Neural crest cell (in vitro differentiated cells): Measurements from ENCODE around the gene CRACR2B. TPM values are rescaled to one million over a fixed set of nuclear protein-coding genes. Genes with fewer than 3 reads are reported as not detected.
A peak's percentile ranks its signal among the peaks of the same experiment; 100 is the strongest.

ENCODE experiments used
- DNase-seq: peaks from one replicate; pipeline ENCODE4 v3.0.0; 2021; ENCODE audit warnings: low read depth, mixed read lengths, low spot score
- H3K27ac Mint-ChIP-seq: one replicate; pipeline ENCODE4 v1.8.0; 2021; ENCODE audit warnings: mild to moderate bottlenecking, mixed read lengths; ENCODE audit not compliant: unreplicated experiment
- H3K27me3 Mint-ChIP-seq: 2 replicates; pipeline ENCODE4 v1.8.0; 2021; ENCODE audit warnings: low read depth, mild to moderate bottlenecking, mixed read lengths
- H3K36me3 Mint-ChIP-seq: 2 replicates; pipeline ENCODE4 v1.8.0; 2021; ENCODE audit warnings: low read depth, mild to moderate bottlenecking, mixed read lengths
- H3K4me1 Mint-ChIP-seq: 2 replicates; pipeline ENCODE4 v1.8.0; 2021; ENCODE audit warnings: mixed read lengths
- H3K4me3 Mint-ChIP-seq: one replicate; pipeline ENCODE4 v1.8.0; 2021; ENCODE audit warnings: mild to moderate bottlenecking, mixed read lengths
- H3K9me3 Mint-ChIP-seq: 2 replicates; pipeline ENCODE4 v1.8.0; 2021; ENCODE audit warnings: mixed read lengths
- CTCF ChIP-seq: fragments of 200-600 bp; sonication (generic); conservative IDR thresholded peaks from 2 replicates; pipeline ENCODE4 v1.5.0; 2021; ENCODE audit warnings: antibody characterized with exemption, mild to moderate bottlenecking
- total RNA-seq: library from RNA; stranded (reverse); gene quantifications from 2 replicates; pipeline ENCODE4 v1.2.1, GENCODE V29; 2021

CRACR2B gene
- total RNA-seq, 1 donor from 2014 or later = 2.7 TPM

GRCh38 chr11:862081-862661 is 34.5 kb downstream of the CRACR2B start:
- H3K27me3 Mint-ChIP-seq = no peaks in the 10 kb centered on the region
- no peak for DNase-seq
- H3K4me3 Mint-ChIP-seq = peak overlapping the region; percentile 67
- peaks cover 4% of the 10 kb centered on the region for H3K4me1 Mint-ChIP-seq
- no peaks in the 10 kb centered on the region for H3K36me3 Mint-ChIP-seq
- no peak overlapping the region for H3K27ac Mint-ChIP-seq
- no peak for TF ChIP-seq CTCF
- no peaks in the 10 kb centered on the region for H3K9me3 Mint-ChIP-seq

DNA sequence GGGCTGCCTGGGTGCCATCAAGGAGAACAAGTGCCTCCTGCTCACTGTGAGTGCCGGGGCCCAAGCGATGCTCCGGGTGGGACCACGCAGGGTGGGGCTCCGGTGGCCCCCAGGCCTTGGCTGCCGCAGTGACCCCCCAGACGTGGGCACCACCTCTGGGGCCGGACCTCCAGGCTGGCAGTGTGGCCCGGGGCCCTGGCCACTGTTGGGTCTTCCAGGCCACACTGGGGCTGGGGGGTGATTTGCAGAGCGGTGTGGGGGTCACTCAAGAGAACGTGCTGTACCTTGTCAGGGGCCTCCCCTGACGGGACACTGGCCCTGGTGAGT is 34.9 kb downstream of the CRACR2B start:
- DNase-seq = no peak
- Mint-ChIP-seq H3K4me3 (no peak overlapping the region), H3K36me3 (no peaks in the 10 kb centered on the region), H3K9me3 (no peaks in the 10 kb centered on the region), H3K4me1 (peaks cover 4% of the 10 kb centered on the region), H3K27ac (no peak overlapping the region), H3K27me3 (no peaks in the 10 kb centered on the region)
- TF ChIP-seq CTCF = no peak

DNA sequence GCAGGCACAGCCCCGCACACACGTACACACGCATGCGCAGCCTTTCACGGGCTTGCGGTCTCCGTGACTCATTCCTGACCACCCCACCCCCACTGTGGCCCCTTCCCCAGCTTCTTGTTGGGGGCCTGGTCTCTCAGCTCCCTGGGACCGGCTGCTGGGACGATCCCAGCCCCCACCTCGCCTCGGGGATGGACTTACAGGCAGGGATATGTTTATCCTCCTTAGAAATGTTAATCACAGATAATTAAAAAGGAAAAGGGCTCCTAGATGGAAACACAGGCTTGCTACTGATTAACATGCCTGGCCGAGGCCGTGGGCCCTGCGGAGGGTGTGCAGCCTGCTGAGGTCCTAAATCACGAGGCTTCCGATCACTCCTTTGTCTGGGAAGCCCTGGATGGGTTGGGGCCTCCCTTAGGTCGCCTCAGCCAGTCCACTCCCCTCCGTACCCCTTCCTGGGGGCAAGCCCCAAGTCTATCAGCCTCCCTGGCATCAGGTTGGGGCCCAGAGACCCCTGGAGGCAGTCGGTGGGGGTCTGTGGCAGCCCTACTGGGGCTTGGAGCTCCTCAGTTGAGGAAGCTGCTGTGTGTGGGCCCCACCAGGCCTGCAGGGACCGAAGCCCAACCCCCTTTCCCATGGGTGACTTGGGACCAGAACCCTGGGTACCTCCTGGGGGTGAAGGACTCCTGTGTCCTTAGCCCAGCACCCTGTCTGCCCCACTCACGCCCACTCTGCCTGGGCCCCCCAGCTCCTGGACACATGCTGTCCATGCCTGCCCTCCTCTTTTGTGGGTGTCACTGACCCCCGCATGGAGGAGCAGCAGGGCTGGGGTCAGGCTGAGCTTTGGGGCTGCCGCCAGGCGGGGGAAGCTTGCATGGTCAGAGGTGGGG is 35.5 kb downstream of the CRACR2B start:
- no peaks in the 10 kb centered on the region for H3K9me3 Mint-ChIP-seq
- DNase-seq = no peak
- no peak for TF ChIP-seq CTCF
- H3K27me3 Mint-ChIP-seq = no peaks in the 10 kb centered on the region
- peaks cover 4% of the 10 kb centered on the region for H3K4me1 Mint-ChIP-seq
- H3K27ac Mint-ChIP-seq = no peak overlapping the region
- peak overlapping the region; percentile 56 for H3K4me3 Mint-ChIP-seq
- H3K36me3 Mint-ChIP-seq = no peaks in the 10 kb centered on the region

DNA sequence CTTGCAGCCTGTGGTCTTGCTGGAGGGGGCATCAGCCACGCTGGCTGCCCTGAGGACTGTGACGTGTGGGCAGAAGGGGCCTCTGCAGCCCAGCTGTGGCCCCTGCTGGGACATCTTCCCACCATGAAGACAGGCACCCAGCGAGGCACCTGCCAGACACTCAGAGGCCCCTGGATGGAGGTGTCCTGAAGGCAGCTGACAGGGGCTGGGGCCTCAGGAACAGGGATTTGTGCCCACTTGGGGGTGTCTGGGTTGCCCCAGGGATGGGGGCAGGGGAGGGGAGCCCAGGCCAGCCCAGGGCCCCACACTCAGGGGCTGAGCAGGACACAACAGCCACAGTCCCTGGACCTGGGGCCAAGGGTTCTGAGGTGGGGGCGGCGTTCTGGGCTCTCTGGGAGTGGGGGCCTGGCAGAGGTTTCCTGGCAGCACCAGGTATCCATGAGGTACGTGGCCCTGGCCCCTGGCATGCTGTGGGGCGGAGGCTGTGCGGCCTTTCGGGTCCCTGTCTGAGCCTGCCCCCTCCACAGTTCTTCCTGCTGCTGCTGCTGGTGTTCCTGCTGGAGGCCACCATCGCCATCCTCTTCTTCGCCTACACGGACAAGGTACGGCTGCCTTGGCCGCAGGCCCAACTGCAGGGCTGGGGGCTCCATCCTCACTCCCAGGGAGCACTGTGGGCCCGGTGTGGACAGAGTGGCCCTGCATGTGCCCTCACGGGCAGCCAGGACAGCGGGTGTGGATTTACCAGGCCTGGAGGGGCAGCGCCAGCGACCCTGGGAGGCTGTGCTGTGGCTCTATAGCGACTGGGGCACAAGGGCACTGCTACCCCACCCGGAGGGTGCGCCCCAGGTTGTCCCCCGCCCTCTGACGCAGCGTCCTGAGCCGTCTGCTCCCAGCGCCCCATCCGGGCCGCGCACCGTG is 36.5 kb downstream of the CRACR2B start:
- no peak for TF ChIP-seq CTCF
- H3K4me3 Mint-ChIP-seq = peak overlapping the region; percentile 68
- DNase-seq = no peak
- peaks cover 4% of the 10 kb centered on the region for H3K4me1 Mint-ChIP-seq
- H3K36me3 Mint-ChIP-seq = no peaks in the 10 kb centered on the region
- H3K27ac Mint-ChIP-seq = peak overlapping the region; percentile 50
- no peaks in the 10 kb centered on the region for H3K27me3 Mint-ChIP-seq
- H3K9me3 Mint-ChIP-seq = no peaks in the 10 kb centered on the region

GRCh38 chr11:864898-865297 is 37.2 kb downstream of the CRACR2B start:
- no peak for TF ChIP-seq CTCF
- Mint-ChIP-seq H3K27ac (no peak overlapping the region), H3K4me3 (peak overlapping the region; percentile 68), H3K36me3 (no peaks in the 10 kb centered on the region), H3K27me3 (no peaks in the 10 kb centered on the region), H3K4me1 (peaks cover 4% of the 10 kb centered on the region), H3K9me3 (no peaks in the 10 kb centered on the region)
- DNase-seq = no peak
